Chondrocyte (in vitro differentiated cells): Measurements from ENCODE around the gene DRP2. TPM values are rescaled to one million over a fixed set of nuclear protein-coding genes. Genes with fewer than 3 reads are reported as not detected.
A peak's percentile ranks its signal among the peaks of the same experiment; 100 is the strongest.

ENCODE experiments used
- DNase-seq: peaks from one replicate; pipeline ENCODE4 v3.0.0; 2021; ENCODE audit warnings: mixed read lengths, low spot score
- H3K27ac Mint-ChIP-seq: one replicate; pipeline ENCODE4 v1.8.0; 2021; ENCODE audit warnings: mild to moderate bottlenecking, moderate library complexity, mixed read lengths; ENCODE audit not compliant: unreplicated experiment
- H3K27me3 Mint-ChIP-seq: 2 replicates; pipeline ENCODE4 v1.8.0; 2021; ENCODE audit warnings: low read depth, mixed read lengths
- H3K36me3 Mint-ChIP-seq: 2 replicates; pipeline ENCODE4 v1.8.0; 2021; ENCODE audit warnings: low read depth, mixed read lengths
- H3K4me1 Mint-ChIP-seq: 2 replicates; pipeline ENCODE4 v1.8.0; 2021; ENCODE audit warnings: low read depth, mild to moderate bottlenecking, mixed read lengths
- H3K4me3 Mint-ChIP-seq: one replicate; pipeline ENCODE4 v1.8.0; 2021; ENCODE audit warnings: mild to moderate bottlenecking, moderate library complexity, mixed read lengths; ENCODE audit not compliant: unreplicated experiment
- H3K9me3 Mint-ChIP-seq: 2 replicates; pipeline ENCODE4 v1.8.0; 2021; ENCODE audit warnings: low read depth, mixed read lengths
- CTCF ChIP-seq: fragments of 200-600 bp; sonication (generic); IDR thresholded peaks from 2 replicates; pipeline ENCODE4 v1.5.0; 2021; ENCODE audit warnings: antibody characterized with exemption, mild to moderate bottlenecking, moderate library complexity
- total RNA-seq: library from RNA; stranded (reverse); gene quantifications from 3 replicates; pipeline ENCODE4 v1.2.1, GENCODE V29; 2021

The DRP2 gene
- total RNA-seq, 1 donor from 2014 or later, result 0.37 TPM

DNA sequence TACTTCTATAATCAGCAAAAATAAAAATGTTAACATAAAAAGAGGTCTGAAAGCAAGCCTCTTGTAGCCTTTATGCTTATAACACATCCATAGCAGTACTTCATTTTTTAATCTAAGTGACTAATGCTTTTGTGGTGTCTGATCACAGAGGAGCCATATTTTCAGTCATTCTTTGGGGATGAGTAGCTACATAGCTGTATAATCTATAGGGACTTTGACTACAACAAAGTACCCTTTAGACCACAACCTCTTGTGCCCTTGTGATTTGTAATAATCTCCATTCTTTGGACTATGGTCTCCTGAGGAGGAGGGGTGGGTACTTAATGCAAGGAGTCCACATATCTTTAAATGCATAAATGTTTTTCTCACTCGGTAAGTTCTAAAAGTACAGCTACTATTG, 9.6 kb downstream of the DRP2 start:
- no peak overlapping the region for H3K4me3 Mint-ChIP-seq
- TF ChIP-seq CTCF, result no peak
- peaks cover 21% of the 10 kb centered on the region for H3K4me1 Mint-ChIP-seq
- DNase-seq, result no peak
- no peaks in the 10 kb centered on the region for H3K36me3 Mint-ChIP-seq
- peaks cover 17% of the 10 kb centered on the region for H3K9me3 Mint-ChIP-seq
- peak overlapping the region; percentile 59 for H3K27ac Mint-ChIP-seq
- no peaks in the 10 kb centered on the region for H3K27me3 Mint-ChIP-seq

GRCh38 chrX:101230636-101231035, 11.1 kb downstream of the DRP2 start:
- TF ChIP-seq CTCF, result no peak
- Mint-ChIP-seq H3K36me3 (no peaks in the 10 kb centered on the region), H3K4me1 (peaks cover 21% of the 10 kb centered on the region), H3K27ac (no peak overlapping the region), H3K4me3 (no peak overlapping the region), H3K9me3 (peaks cover 17% of the 10 kb centered on the region), H3K27me3 (no peaks in the 10 kb centered on the region)
- no peak for DNase-seq

DNA sequence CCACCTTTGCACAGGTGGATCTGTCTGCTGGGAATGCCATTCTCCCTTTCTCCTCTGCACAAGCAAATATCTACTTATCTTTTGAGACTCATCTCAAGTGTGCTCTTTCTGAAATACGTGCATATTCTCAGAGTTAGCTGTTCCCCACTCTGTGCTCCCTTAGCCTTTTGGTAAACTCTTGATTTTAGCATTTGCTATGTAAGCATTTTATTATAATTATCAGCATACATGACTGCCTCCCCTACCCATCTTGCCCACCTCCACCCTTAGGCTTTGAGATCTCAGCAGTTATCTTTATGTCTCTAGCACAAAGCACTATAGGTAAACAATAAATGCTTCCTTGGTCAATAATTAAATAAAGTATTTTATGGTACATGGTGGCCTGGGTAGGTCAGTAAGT, 11.5 kb downstream of the DRP2 start:
- no peaks in the 10 kb centered on the region for H3K36me3 Mint-ChIP-seq
- no peak overlapping the region for H3K27ac Mint-ChIP-seq
- peaks cover 21% of the 10 kb centered on the region for H3K4me1 Mint-ChIP-seq
- no peak for TF ChIP-seq CTCF
- H3K9me3 Mint-ChIP-seq, result peaks cover 17% of the 10 kb centered on the region
- no peak overlapping the region for H3K4me3 Mint-ChIP-seq
- no peaks in the 10 kb centered on the region for H3K27me3 Mint-ChIP-seq
- DNase-seq, result no peak

DNA sequence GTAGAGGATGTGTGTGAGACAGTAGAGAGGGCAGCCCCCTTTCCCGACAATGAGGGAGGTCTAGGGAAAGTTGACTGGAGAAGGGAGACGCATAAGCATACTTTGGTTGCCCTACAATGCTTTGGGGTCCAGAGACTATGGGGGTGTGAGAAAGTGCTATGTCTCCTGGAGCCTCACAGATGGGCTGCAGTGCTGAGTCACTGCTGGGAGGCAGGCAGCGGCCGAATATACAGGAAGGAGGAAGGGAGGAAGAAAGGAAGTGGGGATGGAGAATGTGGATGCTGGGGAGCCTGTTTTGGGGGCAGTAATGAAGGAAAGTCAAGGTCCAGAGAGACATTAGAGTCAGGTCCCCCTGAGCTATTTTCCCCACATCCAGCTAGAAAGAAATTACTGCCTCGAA, 12.7 kb downstream of the DRP2 start:
- TF ChIP-seq CTCF, result no peak
- Mint-ChIP-seq H3K36me3 (no peaks in the 10 kb centered on the region), H3K9me3 (peaks cover 13% of the 10 kb centered on the region), H3K27ac (no peak overlapping the region), H3K4me3 (no peak overlapping the region), H3K27me3 (no peaks in the 10 kb centered on the region), H3K4me1 (peaks cover 21% of the 10 kb centered on the region)
- no peak for DNase-seq

GRCh38 chrX:101237041-101237440, 17.5 kb downstream of the DRP2 start:
- H3K4me3 Mint-ChIP-seq, result no peak overlapping the region
- no peaks in the 10 kb centered on the region for H3K36me3 Mint-ChIP-seq
- H3K27me3 Mint-ChIP-seq, result no peaks in the 10 kb centered on the region
- H3K4me1 Mint-ChIP-seq, result no peaks in the 10 kb centered on the region
- H3K27ac Mint-ChIP-seq, result no peak overlapping the region
- peaks cover 9% of the 10 kb centered on the region for H3K9me3 Mint-ChIP-seq
- DNase-seq, result no peak
- TF ChIP-seq CTCF, result no peak
